ENCODE results near the gene SLC7A4. TPM values are rescaled to one million over a fixed set of nuclear protein-coding genes. Genes with fewer than 3 reads are reported as not detected.

Gene SLC7A4
- total RNA-seq, result 0.12 and 0.22 TPM in 2 replicates

GRCh38 chr22:21032037-21032867, at the start of gene SLC7A4:
Gene SLC7A4 (minus strand): TSS chr22:21032561. CDS start chr22:21031812, 749 bp downstream.

DNA sequence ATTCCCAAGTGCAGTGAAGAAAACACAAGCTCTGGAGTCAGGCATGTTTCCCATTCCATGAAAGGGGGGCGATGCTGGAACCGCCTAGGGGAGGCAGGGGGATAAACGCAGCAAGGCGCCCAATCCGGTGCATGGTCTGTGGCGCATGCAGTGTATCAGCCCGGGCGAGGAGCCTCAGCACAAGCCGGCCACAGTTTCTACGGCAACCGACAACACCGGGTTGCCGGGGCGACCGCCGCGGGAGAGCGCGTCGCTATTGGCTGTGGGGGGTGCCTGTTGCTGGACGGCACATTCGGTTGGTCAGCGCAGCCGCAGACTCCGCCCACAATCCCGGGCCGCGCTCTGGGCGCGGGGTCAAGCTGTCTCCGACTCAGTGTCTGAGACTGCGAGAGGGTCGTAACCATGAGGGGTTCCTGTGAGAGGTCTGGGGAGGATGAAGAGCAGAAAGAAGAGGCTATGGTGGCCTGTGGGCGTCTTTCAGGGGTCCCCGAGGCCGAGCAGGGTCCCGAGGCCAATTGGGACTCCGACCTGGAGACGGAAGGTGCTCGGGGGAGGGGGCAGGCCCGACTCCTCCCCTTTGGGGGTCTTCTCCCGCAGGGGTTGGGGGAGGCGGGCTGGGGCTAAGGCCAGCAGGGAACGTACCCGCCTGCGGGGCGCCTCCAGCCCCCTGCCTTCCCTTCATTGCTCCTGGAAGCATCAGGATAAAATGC, 13.4 kb upstream of the SLC7A4 start, which contains the start of gene LRRC74B:
Gene LRRC74B (plus strand): TSS at position 362 of the 710 bp plus-strand sequence. CDS start 41 bp downstream, at position 403.

DNA sequence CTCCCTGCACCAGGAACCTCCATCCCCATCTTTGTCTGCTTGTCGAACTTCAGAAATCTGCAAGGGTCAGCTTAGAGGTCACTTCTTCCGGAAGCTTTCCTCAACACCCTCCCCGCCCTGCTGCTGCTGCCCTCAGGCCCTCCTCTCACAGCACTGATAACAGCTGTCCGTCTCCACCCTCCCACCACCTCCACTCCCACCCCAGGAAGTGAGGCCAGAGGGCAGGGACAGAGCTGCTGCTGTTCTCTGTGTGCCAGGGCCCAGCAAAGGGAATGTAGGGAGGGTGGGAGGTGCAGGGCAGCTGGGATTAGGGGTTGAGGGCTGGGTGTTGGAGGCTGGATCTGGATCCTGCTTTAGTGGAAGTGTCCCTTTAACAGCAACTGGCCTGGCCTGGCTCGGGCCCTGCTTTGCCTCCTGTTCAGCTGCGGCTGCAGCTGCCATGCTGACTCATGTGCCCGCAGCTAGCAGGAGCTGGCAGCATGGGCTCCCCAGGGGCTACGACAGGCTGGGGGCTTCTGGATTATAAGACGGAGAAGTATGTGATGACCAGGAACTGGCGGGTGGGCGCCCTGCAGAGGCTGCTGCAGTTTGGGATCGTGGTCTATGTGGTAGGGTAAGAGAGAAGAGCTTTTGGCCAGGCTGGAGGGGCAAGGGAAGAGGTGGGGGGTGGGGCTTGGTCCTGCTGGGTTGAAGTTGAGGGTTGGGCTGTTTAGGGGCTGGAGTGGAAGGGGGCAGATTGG, 17.5 kb downstream of the SLC7A4 start, which contains the start of gene P2RX6:
Gene P2RX6 (plus strand): TSS at position 440 of the 740 bp plus-strand sequence. CDS start 10 bp downstream, at position 450.

GRCh38 chr22:21001601-21002325, 30.6 kb downstream of the SLC7A4 start, which contains the start of gene THAP7:
Gene THAP7 (minus strand): TSS chr22:21002118. CDS start chr22:21001911, 207 bp downstream.

DNA sequence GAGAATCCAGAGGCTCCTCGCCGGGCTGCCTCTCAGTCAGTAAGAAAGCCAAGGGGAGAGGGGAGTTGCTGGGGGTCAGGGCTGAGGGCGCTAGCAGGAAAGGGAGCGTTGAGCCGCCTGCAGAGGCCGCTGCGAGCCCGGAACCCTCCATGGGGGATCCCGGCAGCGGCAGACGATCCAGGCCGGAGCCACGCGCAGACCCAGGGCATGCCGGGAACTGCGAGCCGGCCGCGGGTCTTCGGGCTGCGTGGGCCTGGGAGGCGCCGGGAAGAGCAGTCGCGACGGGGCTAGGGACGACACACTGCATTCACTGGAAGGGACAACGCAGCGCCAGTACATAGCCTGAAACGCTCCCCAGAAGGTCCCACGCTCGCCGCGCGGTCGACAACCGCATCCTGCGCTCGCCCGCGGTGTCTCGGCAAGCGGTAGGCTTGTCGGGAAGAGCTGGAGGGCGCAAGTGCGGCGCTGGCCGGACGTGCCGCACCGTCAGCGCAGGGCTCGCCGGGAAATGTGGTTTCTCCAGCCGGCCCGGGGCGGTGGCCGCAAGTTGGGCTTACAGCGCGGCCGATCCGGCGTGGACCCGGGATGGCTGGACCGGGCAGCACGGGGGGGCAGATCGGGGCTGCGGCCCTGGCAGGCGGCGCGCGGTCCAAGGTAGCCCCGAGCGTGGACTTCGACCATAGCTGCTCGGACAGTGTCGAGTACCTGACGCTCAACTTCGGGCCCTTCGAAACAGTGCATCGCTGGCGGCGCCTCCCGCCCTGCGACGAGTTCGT, 50.4 kb downstream of the SLC7A4 start, which contains the start of gene LZTR1:
Gene LZTR1 (plus strand): TSS at position 511 of the 776 bp plus-strand sequence. CDS start 75 bp downstream, at position 586.

Other genes with a start within 250 kb of the SLC7A4 start
- gene PI4KA, start 173.8 kb downstream of the SLC7A4 start, total RNA-seq, result 37.5 and 42.0 TPM in 2 replicates
- gene SNAP29, start 173.6 kb downstream of the SLC7A4 start, total RNA-seq, result 7.9 and 8.4 TPM in 2 replicates
- 50.4 and 61.5 TPM in 2 replicates for gene CRKL, start 115.2 kb downstream of the SLC7A4 start, total RNA-seq
- gene AIFM3, start 65.3 kb downstream of the SLC7A4 start, total RNA-seq, result 0.33 and 0.50 TPM in 2 replicates
- gene LZTR1, start 50.3 kb downstream of the SLC7A4 start, total RNA-seq, result 53.1 and 54.4 TPM in 2 replicates
- 23.5 and 28.1 TPM in 2 replicates for gene THAP7, start 30.4 kb downstream of the SLC7A4 start, total RNA-seq
- gene P2RX6, start 17.4 kb downstream of the SLC7A4 start, total RNA-seq, result 0.44 and 2.5 TPM in 2 replicates
- under 0.01 TPM in 1 of 2 replicates, not detected in the other for gene LRRC74B, start 13.4 kb upstream of the SLC7A4 start, total RNA-seq

All from uterine smooth muscle cell (primary cell).